ENCODE measurements around the gene PCSK5. TPM values are rescaled to one million over a fixed set of nuclear protein-coding genes. Genes with fewer than 3 reads are reported as not detected.
"Not testable (repeated sequence)": the region's sequence is repeated elsewhere in the genome, so short reads cannot be mapped to it uniquely, and the experiment has no call there.

PCSK5 gene
- total and polyA plus RNA-seq, 8 donors = 0.37 to 86.3 (median 4.9) TPM

DNA sequence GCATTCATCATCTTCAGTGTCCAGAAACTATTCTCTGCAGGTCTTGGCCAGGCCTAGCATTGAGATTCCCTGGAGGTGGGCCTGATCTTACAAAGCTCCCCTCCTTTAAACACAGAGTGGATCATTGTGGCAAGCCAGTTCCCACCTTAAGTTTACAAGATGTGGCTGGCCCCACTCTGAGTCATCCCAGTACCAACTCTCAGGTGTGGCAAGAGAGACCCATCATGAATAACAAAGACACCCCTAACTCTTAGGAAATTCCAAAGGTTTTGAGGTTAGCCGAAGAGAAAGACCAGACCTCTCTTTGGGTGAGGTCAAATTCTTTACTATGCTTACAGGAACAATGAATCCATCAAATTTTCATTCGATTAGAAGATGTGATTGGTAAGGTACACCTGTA lies 425.6 kb downstream of the PCSK5 start:
- WGBS, 5 donors = 80 to 96% (median 95%) methylated on average over 2 of the region's 2 CpGs
- TF ChIP-seq POLR2A (IDR thresholded peaks at IDR 0.05) (no peak), EP300 (IDR thresholded peaks at IDR 0.05) (no peak), CTCF (IDR thresholded peaks at IDR 0.05) (no peak), POLR2AphosphoS5 (IDR thresholded peaks at IDR 0.05) (no peak)
- DNase-seq = no peak
- no peak overlapping the region for H3K4me3 ChIP-seq
- H3K36me3 ChIP-seq = no peaks in the 10 kb centered on the region
- intact Hi-C loops (cut with DNase I; ENCODE audit: low total_unique reads) = no loop called here
- H3K27ac ChIP-seq = no peak overlapping the region
- no peaks in the 10 kb centered on the region for H3K9me3 ChIP-seq
- no peaks in the 10 kb centered on the region for H3K27me3 ChIP-seq
- no peaks in the 10 kb centered on the region for H3K4me1 ChIP-seq

GRCh38 chr9:76319466-76319865 lies 429.0 kb downstream of the PCSK5 start:
- H3K4me3 ChIP-seq; H3K36me3 ChIP-seq; H3K9me3 ChIP-seq; intact Hi-C loops (cut with DNase I; ENCODE audit: low total_unique reads); H3K4me1 ChIP-seq; H3K27me3 ChIP-seq; H3K27ac ChIP-seq; DNase-seq: not testable (repeated sequence)
- 78 to 96% (median 94%) methylated on average over 9 to 13 of the region's 13 CpGs for WGBS, 5 donors

- intact Hi-C loops (cut with DNase I; ENCODE audit: low total_unique reads) = no loop called here
- H3K27ac ChIP-seq = no peak overlapping the region
- WGBS, 5 donors = 71 to 83% (median 79%) methylated on average over 9 of the region's 9 CpGs
- peak in 1 of 2 donors; percentile 10 for DNase-seq
- no peaks in the 10 kb centered on the region for H3K9me3 ChIP-seq
- no peak for TF ChIP-seq POLR2AphosphoS5 (IDR thresholded peaks at IDR 0.05)
- no peak for TF ChIP-seq POLR2A (IDR thresholded peaks at IDR 0.05)
- no peak for TF ChIP-seq EP300 (IDR thresholded peaks at IDR 0.05)
- no peak for TF ChIP-seq CTCF (IDR thresholded peaks at IDR 0.05)
- no peaks in the 10 kb centered on the region for H3K4me1 ChIP-seq
- H3K4me3 ChIP-seq = no peak overlapping the region
- no peaks in the 10 kb centered on the region for H3K36me3 ChIP-seq
- no peaks in the 10 kb centered on the region for H3K27me3 ChIP-seq
Measured at GRCh38 chr9:76321195-76321828, 430.8 kb downstream of the PCSK5 start.

DNA sequence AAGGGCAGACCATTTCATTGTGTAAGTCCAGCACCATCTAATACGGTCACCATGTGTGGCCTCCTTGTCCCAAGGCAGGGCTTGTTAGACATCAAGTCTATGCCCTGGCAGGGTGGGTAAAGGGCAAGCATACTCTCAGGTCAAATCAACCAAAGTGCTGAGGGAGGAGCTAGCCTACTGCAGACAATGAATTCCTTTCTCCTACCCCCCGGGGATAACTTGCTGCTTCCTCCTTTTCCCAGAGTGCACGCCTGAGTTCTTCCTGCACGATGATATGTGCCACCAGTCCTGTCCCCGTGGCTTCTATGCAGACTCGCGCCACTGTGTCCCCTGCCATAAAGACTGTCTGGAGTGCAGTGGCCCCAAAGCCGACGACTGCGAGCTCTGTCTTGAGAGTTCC lies 432.3 kb downstream of the PCSK5 start:
- TF ChIP-seq POLR2AphosphoS5 (IDR thresholded peaks at IDR 0.05) = no peak
- no peak overlapping the region for H3K4me3 ChIP-seq
- H3K36me3 ChIP-seq = no peaks in the 10 kb centered on the region
- H3K9me3 ChIP-seq = no peaks in the 10 kb centered on the region
- no peaks in the 10 kb centered on the region for H3K4me1 ChIP-seq
- 60 to 83% (median 77%) methylated on average over 10 of the region's 10 CpGs for WGBS, 5 donors
- intact Hi-C loops (cut with DNase I; ENCODE audit: low total_unique reads) = no loop called here
- DNase-seq = no peak
- H3K27ac ChIP-seq = no peak overlapping the region
- H3K27me3 ChIP-seq = no peaks in the 10 kb centered on the region

GRCh38 chr9:76323490-76323889 lies 433.0 kb downstream of the PCSK5 start:
- no peak for TF ChIP-seq CTCF (IDR thresholded peaks at IDR 0.05)
- TF ChIP-seq POLR2AphosphoS5 (IDR thresholded peaks at IDR 0.05) = no peak
- TF ChIP-seq EP300 (IDR thresholded peaks at IDR 0.05) = no peak
- no peak for TF ChIP-seq POLR2A (IDR thresholded peaks at IDR 0.05)
- no peak for DNase-seq

GRCh38 chr9:76324030-76324429 lies 433.6 kb downstream of the PCSK5 start:
- H3K36me3 ChIP-seq; H3K27ac ChIP-seq; DNase-seq; intact Hi-C loops (cut with DNase I; ENCODE audit: low total_unique reads); H3K27me3 ChIP-seq; H3K4me1 ChIP-seq; H3K9me3 ChIP-seq; H3K4me3 ChIP-seq: not testable (repeated sequence)
- WGBS, 5 donors = 90 to 98% (median 95%) methylated on average over 7 of the region's 7 CpGs

More at GRCh38 chr9:76323490-76323889, 433.0 kb downstream of the PCSK5 start:
- Histone ChIP-seq H3K4me1 (no peaks in the 10 kb centered on the region), H3K9me3 (no peaks in the 10 kb centered on the region), H3K4me3 (no peak overlapping the region), H3K27me3 (no peaks in the 10 kb centered on the region), H3K36me3 (no peaks in the 10 kb centered on the region), H3K27ac (no peak overlapping the region)
- intact Hi-C loops (cut with DNase I; ENCODE audit: low total_unique reads) = no loop called here
- 55 to 75% (median 56%) methylated on average over 2 of the region's 2 CpGs for WGBS, 5 donors

Measured in stomach (tissue), 9 donors.